HCT116 (cell line): ENCODE data around the gene OTULINL. TPM values are rescaled to one million over a fixed set of nuclear protein-coding genes. Genes with fewer than 3 reads are reported as not detected.

Source experiments
- ATAC-seq: fragments of 200-7000 bp; cut with Tn5 transposase; 2 replicates; pipeline ENCODE4 v1.9.1; 2020; ENCODE audit warnings: mild to moderate bottlenecking, moderate library complexity
- BruUV-seq: library from RNA; stranded (reverse); fragments of 400-500 nt; replicated peaks from 2 replicates; lab custom pipeline; 2021; lab: Mats Ljungman, UMichigan
- CTCF ChIA-PET: fragments of 300-600 bp; sonication (Branson Sonifier 250); formaldehyde crosslinking; loops from one replicate; lab custom pipeline; 2021; ENCODE audit warnings: antibody characterized with exemption; lab: Charles Lee
- POLR2A ChIA-PET: fragments of 300-600, 350-600 bp; sonication (Branson Sonifier 250); formaldehyde crosslinking; loops from one replicate; lab custom pipeline; 2021; ENCODE audit warnings: antibody characterized with exemption; lab: Charles Lee
- RAD21 ChIA-PET, 2 experiments: fragments of 300-600 bp; sonication (Branson Sonifier 250); formaldehyde crosslinking; loops; one replicate each; lab custom pipeline; 2023; ENCODE audit warnings: low total read pairs in 2 of 2; ENCODE audit not compliant: uncharacterized antibody in 2 of 2, unreplicated experiment in 2 of 2, low non-redundant PET in 1 of 2; lab: Charles Lee
- DNase-seq: peaks from one replicate; pipeline ENCODE4 v3.0.0-alpha.2; 2010; ENCODE audit warnings: low read depth, low spot score
- H2AFZ ChIP-seq: fragments of 200-600 bp; shearing (Covaris generic), sonication (generic); 2 replicates; pipeline ENCODE4 v1.6.1; 2017; ENCODE audit warnings: low read depth, mixed run types, mixed read lengths, antibody characterized with exemption, low read length; ENCODE audit not compliant: poor library complexity, severe bottlenecking
- H3K27ac ChIP-seq: 2 replicates; pipeline ENCODE4 v1.5.1; 2012; ENCODE audit warnings: low read depth, low read length
- H3K27me3 ChIP-seq: fragments of 200-600 bp; sonication (generic); 2 replicates; pipeline ENCODE4 v1.6.1; 2016; ENCODE audit warnings: mixed run types, low read length, mixed read lengths; ENCODE audit not compliant: insufficient read depth
- H3K36me3 ChIP-seq, 2 experiments: fragments of 200-500 bp in 1 of 2; fragments of 200-600 bp in 1 of 2; sonication (Bioruptor generic) in 1 of 2; sonication (generic) in 1 of 2; 2 replicates each; pipeline versions ENCODE4 v1.5.1 to v1.6.1; 2014 to 2016; ENCODE audit warnings: low read length in 2 of 2, inconsistent platforms in 1 of 2, mixed read lengths in 1 of 2, mixed run types in 1 of 2; ENCODE audit not compliant: insufficient read depth in 2 of 2, control insufficient read depth in 1 of 2
- H3K4me1 ChIP-seq, 2 experiments: fragments of 200-600 bp in 1 of 2; sonication (generic) in 1 of 2; 2 replicates each; pipeline versions ENCODE4 v1.5.1 to v1.6.1; 2012 to 2017; ENCODE audit warnings: low read length in 2 of 2, inconsistent platforms in 1 of 2, mild to moderate bottlenecking in 1 of 2, mixed read lengths in 1 of 2, mixed run types in 1 of 2, moderate library complexity in 1 of 2; ENCODE audit not compliant: insufficient read depth in 2 of 2, control insufficient read depth in 1 of 2
- H3K4me2 ChIP-seq: fragments of 200-600 bp; sonication (generic); 2 replicates; pipeline ENCODE4 v1.6.1; 2017; ENCODE audit warnings: mixed run types, low read length, mixed read lengths
- H3K4me3 ChIP-seq, 2 experiments: fragments of 200-600 bp in 1 of 2; sonication (generic) in 1 of 2; replicated peaks in 1 of 2; 2 replicates each; pipeline ENCODE4 v1.5.1; 2011 to 2016; ENCODE audit warnings: low read length in 2 of 2, control low read depth in 1 of 2, low read depth in 1 of 2, mild to moderate bottlenecking in 1 of 2, mixed read lengths in 1 of 2, mixed run types in 1 of 2
- H3K79me2 ChIP-seq: fragments of 200-600 bp; sonication (generic); 2 replicates; pipeline ENCODE4 v1.6.1; 2017; ENCODE audit warnings: mild to moderate bottlenecking, mixed run types, low read length, moderate library complexity, mixed read lengths; ENCODE audit not compliant: insufficient read depth
- H3K9ac ChIP-seq: fragments of 200-600 bp; sonication (generic); 2 replicates; pipeline ENCODE4 v1.6.1; 2016; ENCODE audit warnings: low read length, mixed read lengths
- H3K9me2 ChIP-seq: fragments of 200-600 bp; sonication (generic), shearing (Covaris generic); 2 replicates; pipeline ENCODE4 v1.6.1; 2017; ENCODE audit warnings: mixed run types, mild to moderate bottlenecking, moderate library complexity; ENCODE audit not compliant: insufficient read depth
- H3K9me3 ChIP-seq, 2 experiments: fragments of 200-500 bp in 1 of 2; fragments of 200-600 bp in 1 of 2; sonication (Bioruptor generic) in 1 of 2; sonication (generic) in 1 of 2; 2 replicates each; pipeline ENCODE4 v1.6.1; 2014 to 2017; ENCODE audit warnings: low read length in 2 of 2, mixed read lengths in 2 of 2, inconsistent platforms in 1 of 2, low read depth in 1 of 2, mild to moderate bottlenecking in 1 of 2, mixed run types in 1 of 2, moderate library complexity in 1 of 2; ENCODE audit not compliant: control insufficient read depth in 1 of 2, insufficient read depth in 1 of 2
- H4K20me1 ChIP-seq: fragments of 200-600 bp; sonication (generic), shearing (Covaris generic); 2 replicates; pipeline ENCODE4 v1.6.1; 2017; ENCODE audit warnings: mixed run types, mild to moderate bottlenecking, moderate library complexity; ENCODE audit not compliant: insufficient read depth
- EGR1 ChIP-seq: IDR thresholded peaks from 2 replicates; pipeline ENCODE4 v1.6.1; 2012; ENCODE audit warnings: low read depth
- EZH2 ChIP-seq: fragments of 200-600 bp; sonication (generic); IDR thresholded peaks from 2 replicates; pipeline ENCODE4 v1.6.1; 2017; ENCODE audit warnings: antibody characterized with exemption, mixed run types
- EZH2phosphoT487 ChIP-seq: fragments of 200-600 bp; IDR thresholded peaks from 2 replicates; pipeline ENCODE4 v1.6.1; 2018; ENCODE audit warnings: antibody characterized with exemption, borderline replicate concordance
- MAX ChIP-seq: IDR thresholded peaks from 2 replicates; pipeline ENCODE4 v1.6.1; 2012
- POLR2A ChIP-seq: IDR thresholded peaks from 2 replicates; pipeline ENCODE4 v1.7.0; 2011; ENCODE audit warnings: borderline replicate concordance; ENCODE audit not compliant: insufficient read depth, insufficient read length; ENCODE audit errors: extremely low read depth
- POLR2AphosphoS5 ChIP-seq: IDR thresholded peaks from 2 replicates; pipeline ENCODE4 v1.6.1; 2011; ENCODE audit warnings: mild to moderate bottlenecking, low read depth, low read length, moderate library complexity
- RAD21 ChIP-seq: IDR thresholded peaks from 2 replicates; pipeline ENCODE4 v1.6.1; 2012; ENCODE audit warnings: low read depth, mild to moderate bottlenecking
- REST ChIP-seq: IDR thresholded peaks from 2 replicates; pipeline ENCODE4 v1.6.1; 2012; ENCODE audit warnings: low read depth
- SIN3A ChIP-seq: IDR thresholded peaks from 2 replicates; pipeline ENCODE4 v1.6.1; 2012; ENCODE audit warnings: low read depth
- SP1 ChIP-seq: IDR thresholded peaks from 2 replicates; pipeline ENCODE4 v1.6.1; 2012; ENCODE audit warnings: low read depth
- TCF7L2 ChIP-seq: IDR thresholded peaks from 2 replicates; pipeline ENCODE4 v1.7.0; 2011; ENCODE audit warnings: borderline replicate concordance, inconsistent platforms; ENCODE audit not compliant: insufficient read depth, insufficient read length; ENCODE audit errors: extremely low read depth
- YY1 ChIP-seq: IDR thresholded peaks from 2 replicates; pipeline ENCODE4 v1.6.1; 2011; ENCODE audit warnings: low read length, low read depth, moderate library complexity, mild to moderate bottlenecking; ENCODE audit not compliant: insufficient replicate concordance; ENCODE audit errors: extremely low read depth
- ZFX ChIP-seq: fragments of 450-650 bp; IDR thresholded peaks from 2 replicates; pipeline ENCODE4 v1.6.1; 2017
- intact Hi-C: fragments of 100-400 bp; cut with micrococcal nuclease; formaldehyde crosslinking; loops from 2 replicates; pipeline ENCODE4 v1.10.0; 2022
- total RNA-seq: library from RNA; stranded (reverse); gene quantifications from one replicate; pipeline ENCODE4 v1.2.1, GENCODE V29; 2021; ENCODE audit not compliant: unreplicated experiment

OTULINL gene
- total RNA-seq, 1 experiment from 2014 or later = 8.8 TPM

DNA sequence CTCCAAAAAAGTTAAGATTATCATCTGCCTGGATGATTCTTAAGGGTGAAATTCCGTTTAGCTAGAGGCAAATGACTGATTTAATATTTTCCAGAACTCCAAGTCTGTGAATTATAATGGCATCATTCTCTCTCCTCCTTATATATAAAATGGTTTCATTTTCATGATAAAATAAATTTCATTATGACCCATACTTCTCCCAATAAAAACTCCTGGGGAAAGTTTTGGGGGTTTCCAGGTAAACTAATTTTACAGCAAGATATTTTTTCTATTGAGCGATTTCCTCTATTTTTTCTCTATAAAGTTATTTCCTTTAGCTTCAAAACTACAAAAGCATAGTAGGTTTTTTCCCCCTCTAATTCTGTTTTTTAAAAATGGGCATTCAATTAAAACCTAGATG, 75.3 kb downstream of the OTULINL start:
- Histone ChIP-seq H3K27ac (no peak overlapping the region), H3K9me3 (no peaks in the 10 kb centered on the region), H3K36me3 (no peaks in the 10 kb centered on the region), H3K9ac (no peak overlapping the region), H3K9me2 (no peaks in the 10 kb centered on the region), H3K79me2 (no peaks in the 10 kb centered on the region), H3K4me3 (no peak overlapping the region), H3K4me1 (no peaks in the 10 kb centered on the region), H4K20me1 (no peaks in the 10 kb centered on the region), H3K27me3 (no peaks in the 10 kb centered on the region), H3K4me2 (no peak overlapping the region), H2AFZ (no peak overlapping the region)
- TF ChIP-seq RAD21 (no peak), SIN3A (no peak), TCF7L2 (no peak), POLR2A (no peak), ZFX (no peak)
- no TSS peak for BruUV-seq
- no peak for ATAC-seq
- POLR2A ChIA-PET = no interaction called here
- CTCF ChIA-PET = interaction anchor here (1.6 kb wide), 1 partner anchor 8 kb away, joined by 11 read pairs; no protein-coding TSS in a partner anchor
- no peak for DNase-seq
- RAD21 ChIA-PET = no interaction called here
- intact Hi-C loops = no loop called here

DNA sequence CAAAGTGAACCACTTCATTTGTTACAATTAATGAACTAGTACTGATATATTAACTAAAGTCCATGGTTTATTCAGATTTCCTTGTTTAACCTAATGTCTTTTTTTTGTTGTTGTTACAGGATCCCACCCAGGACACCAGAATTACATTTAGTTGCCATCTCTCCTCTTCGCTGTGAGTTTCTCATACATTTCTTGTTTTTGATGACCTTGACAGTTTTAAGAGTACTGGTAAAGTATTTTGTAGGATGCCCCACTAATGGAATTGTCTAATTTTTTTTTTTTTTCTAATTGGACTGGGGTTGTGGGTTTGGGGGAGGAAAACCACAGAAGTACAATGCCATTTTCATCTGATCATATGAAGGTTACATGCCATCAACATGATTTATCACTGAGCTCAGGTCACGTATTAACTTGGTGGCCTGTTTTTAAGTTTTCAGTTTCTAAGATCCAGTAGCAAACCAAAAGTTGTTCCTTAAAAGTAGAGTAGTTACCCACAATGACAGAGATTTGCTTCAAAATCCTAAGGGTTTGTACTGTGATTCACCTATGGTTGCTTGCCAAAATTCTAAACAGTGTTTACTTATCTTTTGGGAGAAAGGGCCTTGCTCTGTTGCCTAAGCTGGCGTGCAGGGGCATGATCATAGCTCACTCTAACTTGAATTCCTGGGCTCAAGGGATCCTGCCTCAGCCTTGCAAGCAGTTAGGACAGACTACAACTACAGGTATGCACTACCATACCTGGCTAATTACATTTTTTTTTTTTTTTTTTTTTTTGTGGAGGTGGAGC, 78.4 kb downstream of the OTULINL start:
- H2AFZ ChIP-seq = no peak overlapping the region
- H3K9me3 ChIP-seq = no peaks in the 10 kb centered on the region
- no peaks in the 10 kb centered on the region for H4K20me1 ChIP-seq
- ChIA-PET RAD21 (no interaction called here), CTCF (interaction anchor here (1.5 kb wide), 1 partner anchor 11 kb away, joined by 7 read pairs; no protein-coding TSS in a partner anchor), POLR2A (no interaction called here)
- no TSS peak for BruUV-seq
- peaks cover 2% of the 10 kb centered on the region for H3K79me2 ChIP-seq
- intact Hi-C loops = no loop called here
- H3K27ac ChIP-seq = no peak overlapping the region
- H3K27me3 ChIP-seq = no peaks in the 10 kb centered on the region
- DNase-seq (no peak), ATAC-seq (no peak)
- H3K36me3 ChIP-seq = no peaks in the 10 kb centered on the region
- H3K4me3 ChIP-seq = no peak overlapping the region
- no peaks in the 10 kb centered on the region for H3K9me2 ChIP-seq
- TF ChIP-seq SP1 (no peak), EGR1 (no peak), SIN3A (no peak), YY1 (no peak), POLR2AphosphoS5 (no peak), RAD21 (no peak), EZH2 (no peak), REST (no peak), EZH2phosphoT487 (no peak), MAX (no peak)
- H3K4me1 ChIP-seq = peaks cover 4 to 11% of the 10 kb centered on the region in 2 experiments; a peak in 1 of 4 replicates
- no peak overlapping the region for H3K4me2 ChIP-seq
- no peak overlapping the region for H3K9ac ChIP-seq
